Endothelial cell of umbilical vein (primary cell): ENCODE data around the gene SV2C. TPM values are rescaled to one million over a fixed set of nuclear protein-coding genes. Genes with fewer than 3 reads are reported as not detected.

Experiments
- BruUV-seq: library from RNA; stranded (reverse); fragments of 400-500 nt; replicated peaks from 2 replicates; lab custom pipeline; 2021; lab: Mats Ljungman, UMichigan
- CTCF ChIA-PET: fragments of 300-600, 350-600 bp; sonication (Branson Sonifier 250); formaldehyde crosslinking; loops from one replicate; lab custom pipeline; 2021; ENCODE audit warnings: antibody characterized with exemption, inconsistent platforms; lab: Charles Lee
- POLR2A ChIA-PET: fragments of 300-600, 350-600 bp; sonication (Branson Sonifier 250); formaldehyde crosslinking; loops from one replicate; lab custom pipeline; 2021; ENCODE audit warnings: antibody characterized with exemption, inconsistent platforms; lab: Charles Lee
- DNase-seq: peaks from one replicate; pipeline ENCODE4 v3.0.0-alpha.2; 2011; ENCODE audit warnings: low read depth, low spot score
- FAIRE-seq: peaks from 2 replicates; lab custom pipeline; 2011; peaks lifted over from hg19 to GRCh38; lab: Jason Lieb, UNC
- H2AFZ ChIP-seq: 2 replicates; pipeline ENCODE4 v1.6.0; 2012; ENCODE audit warnings: low read depth, low read length, control low read depth, inconsistent platforms
- H3K27ac ChIP-seq: 2 replicates; pipeline ENCODE4 v1.5.1; 2011; ENCODE audit warnings: low read depth, mild to moderate bottlenecking, control low read depth, low read length, moderate library complexity; ENCODE audit not compliant: insufficient read depth
- H3K27me3 ChIP-seq, 2 experiments: 2 replicates each; pipeline versions ENCODE4 v1.6.0 to v1.6.1; 2011; ENCODE audit warnings: low read length in 2 of 2, mixed read lengths in 1 of 2; ENCODE audit not compliant: control insufficient read depth in 2 of 2, insufficient read depth in 2 of 2
- H3K36me3 ChIP-seq, 2 experiments: 2 replicates in 1 of 2; 3 replicates in 1 of 2; pipeline ENCODE4 v1.5.1; 2011; ENCODE audit warnings: low read length in 2 of 2, mild to moderate bottlenecking in 1 of 2, moderate library complexity in 1 of 2; ENCODE audit not compliant: control insufficient read depth in 2 of 2, insufficient read depth in 2 of 2; ENCODE audit errors: extremely low read depth in 1 of 2
- H3K4me1 ChIP-seq: 3 replicates; pipeline ENCODE4 v1.5.1; 2011; ENCODE audit warnings: mild to moderate bottlenecking, low read length; ENCODE audit not compliant: control insufficient read depth, insufficient read depth; ENCODE audit errors: extremely low read depth
- H3K4me2 ChIP-seq: 2 replicates; pipeline ENCODE4 v1.6.1; 2011; ENCODE audit warnings: low read length, control low read depth, mixed read lengths; ENCODE audit not compliant: insufficient read depth
- H3K4me3 ChIP-seq, 3 experiments: fragments of 200-600 bp in 1 of 3; sonication (generic), shearing (Covaris generic) in 1 of 3; replicated peaks in 1 of 3; 2 replicates each; pipeline ENCODE4 v1.5.1; 2011 to 2016; ENCODE audit warnings: control low read depth in 3 of 3, low read length in 3 of 3, mild to moderate bottlenecking in 2 of 3, inconsistent platforms in 1 of 3, low read depth in 1 of 3, moderate library complexity in 1 of 3; ENCODE audit not compliant: insufficient read depth in 1 of 3
- H3K79me2 ChIP-seq: 2 replicates; pipeline ENCODE4 v1.6.0; 2012; ENCODE audit warnings: low read length, inconsistent platforms; ENCODE audit not compliant: control insufficient read depth, insufficient read depth
- H3K9ac ChIP-seq: replicated peaks from 2 replicates; pipeline ENCODE3; 2011; ENCODE audit warnings: low read length, control low read depth; ENCODE audit not compliant: insufficient read depth; ENCODE audit errors: extremely low read depth
- H3K9me1 ChIP-seq: replicated peaks from 3 replicates; pipeline ENCODE4 v1.6.0; 2011; ENCODE audit warnings: mild to moderate bottlenecking, low read length; ENCODE audit not compliant: control insufficient read depth, insufficient read depth; ENCODE audit errors: extremely low read depth
- H3K9me3 ChIP-seq: replicated peaks from 2 replicates; pipeline ENCODE4 v1.5.1; 2012; ENCODE audit warnings: low read length, inconsistent platforms; ENCODE audit not compliant: control insufficient read depth, insufficient read depth
- H4K20me1 ChIP-seq: replicated peaks from 2 replicates; pipeline ENCODE3; 2011; ENCODE audit warnings: mild to moderate bottlenecking, low read length; ENCODE audit not compliant: control insufficient read depth, insufficient read depth; ENCODE audit errors: extremely low read depth
- MYC ChIP-seq: IDR thresholded peaks from one replicate; pipeline ENCODE4 v1.6.1; 2011; ENCODE audit warnings: mild to moderate bottlenecking, low read depth, low read length
- POLR2AphosphoS5 ChIP-seq: IDR thresholded peaks from 2 replicates; pipeline ENCODE4 v1.6.1; 2012; ENCODE audit warnings: low read depth, mild to moderate bottlenecking, control low read depth, low read length, moderate library complexity; ENCODE audit not compliant: insufficient read depth
- dilution Hi-C: fragments of 300-500 bp; cut with MboI; formaldehyde crosslinking; loops from one replicate; pipeline ENCODE4 v1.15.0; 2019; ENCODE audit warnings: low sequenced_read_pairs; ENCODE audit not compliant: extremely low pct_ligation_motif_present
- intact Hi-C: fragments of 100-400 bp; cut with micrococcal nuclease; formaldehyde crosslinking; loops from one replicate; pipeline ENCODE4 v1.10.0; 2022
- polyA plus RNA-seq, 4 experiments: library from polyadenylated mRNA; depleted of rRNA in 3 of 4; stranded (reverse) in 3 of 4; unstranded in 1 of 4; fragments of >200 nt; gene quantifications; 2 replicates each; pipeline versions ENCODE4 v1.2.1 to v1.2.3, GENCODE V29; 2011 to 2012; ENCODE audit warnings: missing spikeins in 1 of 4
- total RNA-seq: library from RNA; stranded (reverse); gene quantifications from 2 replicates; pipeline ENCODE4 v1.2.3, GENCODE V29; 2021
- TF ChIP-seq, protein P1 (sequence below), 2 donors: IDR thresholded peaks; 1 replicate in 1 of 2; 2 replicates in 1 of 2; pipeline ENCODE4 v1.5.1; 2011; ENCODE audit warnings: low read length in 2 of 2, mild to moderate bottlenecking in 2 of 2, moderate library complexity in 2 of 2, control low read depth in 1 of 2, inconsistent platforms in 1 of 2, low read depth in 1 of 2; ENCODE audit not compliant: insufficient read depth in 1 of 2; ENCODE audit errors: extremely low read depth in 1 of 2
- TF ChIP-seq, protein P2 (sequence below): IDR thresholded peaks from 2 replicates; pipeline ENCODE4 v1.6.1; 2011; ENCODE audit not compliant: insufficient read depth, insufficient read length

The SV2C gene
- total and polyA plus RNA-seq, 2 donors (not counting 3 experiments of a cell fraction or from before 2014, with no cell fraction given): not detected

DNA sequence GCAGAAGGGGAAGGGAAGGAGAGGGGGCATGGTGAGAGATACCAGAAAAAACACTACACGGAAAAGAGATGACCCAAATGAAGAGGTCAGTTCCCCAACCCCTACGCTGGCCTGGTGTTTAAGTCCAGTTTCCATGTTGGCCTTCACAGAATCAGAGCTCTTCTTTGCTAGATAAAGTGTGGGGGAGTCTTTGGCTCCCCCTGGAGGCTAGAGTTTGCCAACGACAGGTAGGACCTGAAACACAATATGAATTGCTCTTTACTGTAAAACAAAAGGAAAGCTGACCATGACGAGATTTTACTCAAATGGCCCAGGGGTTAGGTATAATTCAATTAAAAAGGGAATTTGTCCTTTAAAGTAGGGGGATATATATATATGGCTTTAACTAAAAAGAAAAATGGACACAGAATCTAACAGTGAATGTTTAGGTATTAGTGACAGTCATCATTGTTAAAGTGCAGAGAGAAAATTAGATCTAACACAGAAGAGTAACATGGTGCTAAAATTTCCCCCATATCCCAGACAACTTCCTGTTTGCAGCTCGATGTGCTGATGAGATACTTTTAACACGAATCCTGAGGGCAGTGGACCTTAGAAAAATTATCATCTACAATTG is 92.0 kb downstream of the SV2C start:
- no peaks in the 10 kb centered on the region for H3K36me3 ChIP-seq
- dilution Hi-C loops: no loop called here
- ChIA-PET CTCF (interaction anchor here (0.5 to 2.7 kb wide), 72 partner anchors 9 to 1502 kb away, joined by 3 to 56 read pairs (median 4); partner anchors contain the start of genes ANKRD31 and IQGAP2), POLR2A (no interaction called here)
- no peaks in the 10 kb centered on the region for H4K20me1 ChIP-seq
- no peaks in the 10 kb centered on the region for H3K9me3 ChIP-seq
- DNase-seq (peak; percentile 68), FAIRE-seq (no peak)
- no peak overlapping the region for H2AFZ ChIP-seq
- H3K27me3 ChIP-seq: peaks cover 0 to 2% of the 10 kb centered on the region in 2 experiments
- H3K9me1 ChIP-seq: no peaks in the 10 kb centered on the region
- TF ChIP-seq MYC (no peak), POLR2AphosphoS5 (no peak)
- TF ChIP-seq, protein P1, sequence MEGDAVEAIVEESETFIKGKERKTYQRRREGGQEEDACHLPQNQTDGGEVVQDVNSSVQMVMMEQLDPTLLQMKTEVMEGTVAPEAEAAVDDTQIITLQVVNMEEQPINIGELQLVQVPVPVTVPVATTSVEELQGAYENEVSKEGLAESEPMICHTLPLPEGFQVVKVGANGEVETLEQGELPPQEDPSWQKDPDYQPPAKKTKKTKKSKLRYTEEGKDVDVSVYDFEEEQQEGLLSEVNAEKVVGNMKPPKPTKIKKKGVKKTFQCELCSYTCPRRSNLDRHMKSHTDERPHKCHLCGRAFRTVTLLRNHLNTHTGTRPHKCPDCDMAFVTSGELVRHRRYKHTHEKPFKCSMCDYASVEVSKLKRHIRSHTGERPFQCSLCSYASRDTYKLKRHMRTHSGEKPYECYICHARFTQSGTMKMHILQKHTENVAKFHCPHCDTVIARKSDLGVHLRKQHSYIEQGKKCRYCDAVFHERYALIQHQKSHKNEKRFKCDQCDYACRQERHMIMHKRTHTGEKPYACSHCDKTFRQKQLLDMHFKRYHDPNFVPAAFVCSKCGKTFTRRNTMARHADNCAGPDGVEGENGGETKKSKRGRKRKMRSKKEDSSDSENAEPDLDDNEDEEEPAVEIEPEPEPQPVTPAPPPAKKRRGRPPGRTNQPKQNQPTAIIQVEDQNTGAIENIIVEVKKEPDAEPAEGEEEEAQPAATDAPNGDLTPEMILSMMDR (IDR thresholded peaks at IDR 0.05; ENCODE audit: extremely low read depth in 1 of 2, insufficient read depth in 1 of 2, low read depth in 1 of 2, low read length in 2 of 2): peak; percentile 79 to 85
- TF ChIP-seq, protein P2, sequence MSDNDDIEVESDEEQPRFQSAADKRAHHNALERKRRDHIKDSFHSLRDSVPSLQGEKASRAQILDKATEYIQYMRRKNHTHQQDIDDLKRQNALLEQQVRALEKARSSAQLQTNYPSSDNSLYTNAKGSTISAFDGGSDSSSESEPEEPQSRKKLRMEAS: no peak
- no peak overlapping the region for H3K4me2 ChIP-seq
- no peak overlapping the region for H3K27ac ChIP-seq
- H3K4me1 ChIP-seq: no peaks in the 10 kb centered on the region
- intact Hi-C loops: loop anchor here (1.0 to 10.0 kb wide), 5 partner anchors 101 to 1123 kb away; partner anchors contain the start of genes ANKRD31, GCNT4 and POC5
- H3K79me2 ChIP-seq: no peaks in the 10 kb centered on the region
- no TSS peak for BruUV-seq
- H3K9ac ChIP-seq: no peak overlapping the region
- no peak overlapping the region for H3K4me3 ChIP-seq
